HG02981 (cell line): ENCODE data around the gene POLR3A.
A peak's percentile ranks its signal among the peaks of the same experiment; 100 is the strongest.

Source experiments
- ATAC-seq: cut with Tn5 transposase; IDR thresholded peaks from one replicate; pipeline ENCODE4 v1.9.1; 2021; ENCODE audit warnings: mild to moderate bottlenecking, moderate library complexity; ENCODE audit not compliant: unreplicated experiment

POLR3A gene

DNA sequence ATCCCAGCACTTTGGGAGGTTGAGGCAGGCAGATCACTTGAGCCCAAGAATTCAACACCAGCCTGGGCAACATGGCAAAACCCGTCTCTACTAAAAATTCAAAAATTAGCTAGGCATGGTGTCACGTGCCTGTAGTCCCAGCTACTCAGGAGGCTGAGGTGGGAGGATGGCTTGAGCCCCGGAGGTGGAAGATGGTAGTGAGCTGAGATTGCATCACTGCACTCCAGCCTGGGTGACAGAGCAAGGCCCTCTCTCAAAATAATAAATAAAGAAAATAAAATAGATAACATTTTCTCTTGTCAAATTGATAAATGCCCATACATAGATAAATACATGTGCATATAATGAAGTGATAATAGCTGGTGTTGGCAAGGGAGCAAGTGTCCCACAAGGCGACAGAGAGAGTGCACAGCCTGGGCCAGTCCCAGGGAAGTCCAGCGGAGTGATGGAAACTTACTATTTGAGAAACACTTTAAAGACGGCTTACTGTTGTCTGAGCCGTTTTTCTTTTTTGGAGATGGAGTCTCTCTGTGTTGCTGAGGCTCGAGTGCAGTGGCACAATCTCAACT lies 69.3 kb downstream of the POLR3A start:
- no peak for ATAC-seq

DNA sequence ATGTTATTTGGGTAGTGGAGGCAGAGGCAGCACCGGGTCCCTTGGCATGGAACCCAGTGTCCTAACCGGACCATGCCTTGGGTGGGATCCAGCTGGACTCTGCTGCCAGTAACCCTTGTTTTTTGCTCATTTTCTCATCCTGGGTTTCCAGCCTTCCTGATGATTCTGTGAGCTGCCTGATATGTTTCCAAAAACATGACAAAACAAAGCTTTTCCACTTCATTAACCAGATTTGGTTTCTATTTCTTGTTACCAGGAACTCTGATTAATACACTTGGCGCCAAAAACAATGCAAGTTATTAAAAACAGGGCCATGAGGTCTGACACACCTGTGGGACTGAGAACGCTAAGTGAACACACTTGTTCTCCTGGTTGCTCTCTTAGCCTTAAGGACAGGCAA lies 69.9 kb downstream of the POLR3A start:
- no peak for ATAC-seq

DNA sequence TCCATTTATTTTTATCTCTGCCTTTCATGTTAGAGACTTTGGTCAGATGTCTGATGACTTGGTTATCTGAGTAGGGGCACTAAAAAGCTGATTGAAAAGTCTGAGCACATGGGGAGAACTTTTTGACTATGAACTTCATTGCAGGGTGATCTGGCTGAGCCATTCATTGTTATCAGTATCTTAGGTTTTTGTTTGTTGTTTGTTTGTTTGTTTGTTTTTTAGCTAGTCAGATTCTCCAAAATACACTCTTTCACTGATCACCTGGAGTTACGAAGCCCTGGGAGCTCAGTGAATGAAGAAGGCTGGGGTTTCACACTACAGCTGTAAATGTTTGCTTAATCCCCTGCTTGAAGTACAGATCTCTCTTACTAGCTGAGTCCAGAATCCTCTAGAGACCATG lies 74.2 kb downstream of the POLR3A start:
- ATAC-seq: no peak

DNA sequence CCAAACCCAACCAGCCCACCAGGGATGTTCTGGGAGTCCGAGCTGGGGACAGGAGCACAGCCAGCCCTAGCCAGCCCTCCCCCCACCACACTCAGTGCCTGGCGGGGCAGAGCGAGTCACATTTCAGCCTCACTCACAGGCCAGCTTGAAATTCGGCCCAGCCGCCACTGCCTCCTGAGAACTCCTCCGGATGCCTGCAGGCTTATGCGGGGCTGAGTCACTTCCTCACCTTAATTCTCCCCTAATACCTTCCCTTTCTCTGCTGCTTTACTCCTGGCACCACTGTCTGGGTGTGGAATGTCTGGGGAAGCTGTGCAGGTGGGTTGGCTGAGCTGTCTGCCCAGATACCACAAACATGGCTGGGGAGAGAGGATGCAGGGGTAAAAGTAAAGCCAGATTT lies 80.1 kb downstream of the POLR3A start:
- ATAC-seq: no peak

DNA sequence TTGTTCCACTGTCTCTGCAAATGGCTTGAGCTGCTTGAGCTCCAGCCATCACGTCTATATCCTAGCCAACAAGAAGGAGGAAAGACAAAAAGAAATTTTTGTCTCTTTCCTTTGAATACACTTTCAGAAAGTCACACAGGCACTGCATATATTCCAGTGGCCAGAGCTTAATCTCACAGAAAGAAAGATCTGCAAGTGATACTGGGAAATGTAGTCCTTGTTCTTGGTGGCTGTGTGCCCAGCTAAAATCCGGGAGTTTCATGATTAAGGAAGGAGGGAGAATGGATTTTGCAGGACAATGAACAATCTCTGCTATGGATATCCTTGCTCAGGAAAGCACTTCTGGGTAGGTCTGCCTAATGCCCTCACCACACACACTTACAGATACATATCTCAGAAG lies 83.2 kb downstream of the POLR3A start:
- ATAC-seq: no peak

DNA sequence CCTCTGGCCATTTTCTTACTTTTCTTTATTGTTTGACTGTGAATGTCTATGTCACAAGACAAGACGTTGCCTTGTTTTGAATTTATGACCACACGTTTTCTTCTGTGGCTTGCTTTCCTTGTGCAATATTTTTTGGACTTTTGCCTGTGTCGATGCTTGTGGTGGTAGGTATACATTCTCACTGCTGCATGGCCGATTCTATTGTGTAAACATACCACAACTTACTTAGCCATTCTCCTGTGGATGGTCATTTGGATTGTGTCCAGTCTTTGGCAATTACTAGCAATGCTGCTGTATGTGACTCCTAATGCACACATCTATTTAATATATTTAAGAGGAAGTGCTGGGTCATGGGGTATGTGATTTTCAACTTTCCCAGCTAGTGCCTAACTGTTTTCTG lies 84.8 kb downstream of the POLR3A start:
- no peak for ATAC-seq

DNA sequence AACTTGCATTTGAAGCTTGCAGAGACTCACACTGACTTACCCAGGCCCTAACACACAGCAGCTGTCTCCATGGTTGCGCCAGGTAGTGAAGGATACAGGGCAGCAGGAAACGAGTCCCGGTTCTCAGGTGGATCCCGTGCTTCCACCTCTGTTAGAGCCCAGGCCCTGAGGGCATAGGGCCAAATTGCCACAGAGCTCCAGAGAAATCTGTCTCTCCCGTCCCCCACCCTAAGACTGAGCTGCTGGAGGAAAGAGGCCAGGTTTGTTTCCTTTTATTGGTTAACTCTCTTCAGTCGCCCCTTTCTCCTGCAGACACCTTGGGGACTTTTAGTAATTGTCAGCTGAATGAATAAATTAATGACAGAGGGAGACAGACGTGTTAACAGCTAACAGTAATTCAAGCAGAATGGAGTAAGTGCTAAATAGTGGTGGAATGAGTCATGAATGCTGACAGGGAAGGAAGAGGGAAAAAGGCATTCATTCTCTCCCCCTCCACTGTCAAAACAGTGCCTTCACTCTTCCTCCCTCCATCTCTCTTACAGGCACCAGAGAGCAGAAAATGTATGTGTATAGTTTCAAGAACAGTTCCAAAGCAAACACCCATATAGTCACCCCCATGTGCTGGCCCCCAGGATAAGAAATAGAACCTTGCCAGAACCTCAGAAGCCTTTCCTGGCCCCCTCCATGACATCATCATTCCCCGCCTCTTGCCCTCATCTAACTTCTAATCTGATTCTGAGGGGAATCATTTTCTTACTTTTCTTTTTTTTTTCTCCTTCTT lies 86.0 kb downstream of the POLR3A start:
- no peak for ATAC-seq

DNA sequence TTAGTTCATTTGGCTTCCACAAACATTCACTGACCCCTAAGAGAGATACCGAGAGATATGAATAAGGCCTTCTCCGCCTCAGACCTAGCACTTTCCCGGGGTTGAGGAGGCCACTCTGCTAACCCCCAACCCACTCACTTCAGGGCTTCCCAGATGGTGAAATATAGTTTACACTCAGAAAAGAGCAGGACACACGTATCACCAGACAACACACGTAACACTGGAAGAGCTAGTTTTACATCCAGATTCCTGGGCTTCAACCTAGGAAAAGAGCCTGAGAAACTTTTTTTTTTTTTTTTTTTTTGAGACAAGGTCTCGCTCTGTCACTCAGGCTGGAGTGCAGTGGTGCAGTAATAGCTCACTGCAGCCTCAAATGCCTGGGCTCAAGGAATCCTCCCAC lies 87.5 kb downstream of the POLR3A start:
- ATAC-seq: no peak

DNA sequence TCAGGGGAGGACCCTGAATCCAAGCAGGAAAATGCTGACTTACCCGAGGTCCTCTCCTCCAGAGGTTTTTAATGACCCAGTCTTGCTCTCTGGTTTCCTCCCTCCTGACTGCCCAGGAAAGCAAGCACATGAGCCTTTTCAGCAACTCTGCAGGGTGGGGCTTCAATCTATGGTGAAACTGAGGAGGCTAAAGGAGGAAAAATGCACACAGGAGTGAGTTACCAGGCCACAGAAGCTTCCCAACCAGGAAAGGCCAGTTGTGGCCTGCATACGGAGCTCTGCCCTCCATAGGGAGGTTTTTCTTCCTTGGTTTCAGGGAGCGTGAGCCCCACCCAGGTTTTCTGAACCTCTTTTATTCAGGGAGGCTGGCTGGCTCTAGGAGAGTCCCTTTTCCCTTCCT lies 88.7 kb downstream of the POLR3A start:
- no peak for ATAC-seq

DNA sequence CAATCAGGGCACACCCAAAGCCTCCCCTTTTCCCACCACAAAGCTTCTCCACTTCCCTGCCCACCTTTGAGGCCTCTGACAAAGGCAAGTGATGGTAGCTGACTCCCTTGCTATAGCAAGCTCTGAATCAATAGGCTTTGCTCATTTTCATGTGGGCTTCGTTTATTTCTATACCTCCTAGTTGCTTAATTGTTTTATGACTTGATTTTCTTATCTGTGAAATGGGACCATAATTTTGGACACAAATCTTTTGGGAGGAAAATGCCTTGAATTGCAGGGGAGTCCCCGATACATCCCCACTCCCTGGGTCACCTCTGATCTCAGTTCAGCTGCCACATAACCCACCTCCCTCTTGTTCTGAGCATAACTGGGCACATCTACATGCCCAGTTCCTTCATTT lies 89.1 kb downstream of the POLR3A start:
- no peak for ATAC-seq

DNA sequence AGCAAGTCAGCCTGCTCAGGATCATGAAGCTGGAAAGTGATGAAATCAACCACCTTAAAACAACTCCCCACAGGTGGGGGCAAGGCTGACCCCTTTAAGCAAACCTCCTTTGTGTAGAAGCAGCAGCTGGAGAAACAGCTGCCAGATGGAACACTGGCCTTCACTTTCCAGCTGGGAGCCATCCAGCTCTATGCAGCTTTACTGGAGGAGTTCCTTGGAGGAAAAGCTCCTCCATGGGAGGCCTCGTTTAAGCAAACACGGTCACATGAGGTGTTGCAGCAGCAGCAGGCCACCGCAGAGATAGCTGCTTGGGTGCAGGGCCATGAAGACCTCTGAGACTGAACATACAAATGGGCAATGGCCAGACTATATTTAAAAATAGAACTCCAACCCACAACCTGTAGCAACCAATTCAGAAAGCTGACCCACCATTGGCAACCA lies 89.7 kb downstream of the POLR3A start:
- ATAC-seq: no peak

DNA sequence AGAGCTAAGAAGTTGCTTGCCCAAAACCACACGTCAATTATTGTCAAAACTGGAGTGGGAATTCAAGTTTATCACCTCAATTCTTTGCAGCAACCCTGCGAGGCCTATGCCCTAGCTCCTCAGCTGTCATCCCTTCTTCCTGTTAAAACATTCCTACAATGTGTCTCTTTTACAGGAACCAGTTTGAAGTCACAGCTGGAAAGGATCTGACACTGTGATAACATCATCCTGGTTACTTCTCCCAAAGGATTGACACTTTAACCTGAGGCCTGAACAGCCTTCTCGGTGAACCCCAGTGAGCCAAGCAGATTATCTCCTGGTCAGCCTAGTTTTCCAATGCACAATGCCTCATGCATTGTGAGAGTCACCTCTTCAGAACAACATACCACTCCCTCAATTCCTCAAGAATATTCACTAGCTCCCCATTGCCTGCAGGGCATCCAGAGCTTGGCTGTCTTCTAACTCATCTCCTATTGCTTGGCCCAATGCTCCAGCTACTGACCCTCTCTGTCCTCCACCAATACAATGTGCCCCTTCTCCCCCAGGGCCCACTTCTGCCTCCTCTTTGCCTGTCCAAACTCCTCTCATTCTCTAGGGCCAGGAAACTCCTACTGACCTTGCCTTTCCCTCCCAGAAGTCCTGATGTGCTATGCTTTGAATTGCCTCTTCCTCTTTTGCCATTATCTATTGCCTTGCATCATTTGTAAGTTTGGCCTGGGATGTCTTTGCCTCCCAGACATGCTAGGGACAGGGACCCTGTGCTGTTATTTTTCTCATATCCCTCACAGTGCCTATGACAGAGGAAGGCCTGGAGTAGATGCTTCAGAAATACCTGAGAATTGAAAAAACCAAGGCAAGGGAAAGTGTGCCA lies 92.4 kb downstream of the POLR3A start:
- ATAC-seq: no peak

DNA sequence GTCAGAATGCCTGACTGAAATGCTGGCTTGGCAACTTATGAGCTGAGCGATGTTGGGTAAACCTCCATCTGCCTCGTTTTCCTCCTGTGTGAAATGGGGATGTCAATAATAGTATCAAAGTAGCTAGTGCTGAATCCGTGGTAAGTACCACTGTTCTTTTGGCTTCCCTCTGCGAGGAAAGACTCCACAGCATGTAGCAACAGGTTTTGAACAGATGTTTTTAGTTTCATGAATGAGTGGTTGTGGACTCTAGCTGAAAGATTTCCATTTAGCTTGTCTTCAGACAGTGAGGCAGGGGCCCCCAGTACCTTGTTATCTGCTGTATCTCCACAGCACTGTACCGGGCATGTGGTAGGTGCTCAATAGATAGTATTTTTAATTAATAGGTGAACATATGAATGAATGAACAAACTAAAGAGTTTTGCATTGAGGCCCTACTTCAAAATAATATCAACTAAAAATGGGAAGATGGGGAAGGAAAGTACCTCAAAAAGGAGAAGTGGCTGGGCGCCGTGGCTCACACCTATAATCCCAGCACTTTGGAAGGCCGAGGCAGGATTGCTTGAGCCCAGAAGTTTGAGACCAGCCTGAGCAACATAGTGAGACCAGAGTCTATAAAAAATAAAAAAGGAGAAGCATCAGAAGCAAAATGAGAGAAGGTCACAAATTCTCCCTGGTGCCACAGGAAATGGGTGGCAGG lies 97.1 kb downstream of the POLR3A start:
- no peak for ATAC-seq

DNA sequence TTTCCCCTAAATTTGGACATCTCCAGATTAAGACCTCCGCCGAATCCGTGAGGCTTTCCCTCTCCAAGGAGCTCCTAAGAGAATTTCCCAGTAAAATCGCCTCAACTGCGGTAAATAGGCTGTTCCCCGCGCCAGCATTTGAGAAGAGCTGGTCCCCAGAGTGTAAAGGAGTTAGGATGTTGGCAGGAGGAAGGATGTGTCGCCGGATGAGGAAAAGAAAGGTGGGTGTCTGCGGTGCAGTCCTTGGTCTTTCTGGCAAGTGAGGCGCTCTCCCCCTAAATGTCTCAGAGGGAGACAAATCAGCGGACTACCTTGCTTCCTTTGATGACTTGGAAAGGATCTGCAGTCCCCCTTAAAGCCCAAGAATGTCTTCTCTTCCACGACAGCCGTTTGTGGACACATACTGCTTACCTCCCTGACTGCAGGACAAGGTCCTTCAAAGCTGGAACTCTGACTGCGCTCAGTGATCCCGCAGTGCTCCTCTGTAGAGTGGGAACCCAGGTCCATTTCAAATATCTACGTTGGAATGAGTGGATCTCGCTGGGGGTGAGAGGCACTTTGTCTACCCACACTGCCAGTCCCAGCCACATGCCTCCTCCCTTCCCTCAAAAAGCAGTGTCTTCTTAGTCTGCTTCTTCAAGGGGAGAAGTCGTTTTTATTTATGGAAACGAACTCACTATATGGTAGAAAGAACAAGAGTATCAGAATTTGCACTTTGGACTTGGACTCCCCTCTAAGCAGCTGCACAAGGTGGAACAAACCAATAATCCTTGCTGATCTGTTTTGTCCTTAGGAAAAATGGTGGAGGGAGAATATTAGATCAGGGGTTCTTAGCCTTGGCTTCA lies 101.7 kb downstream of the POLR3A start:
- ATAC-seq: no peak

DNA sequence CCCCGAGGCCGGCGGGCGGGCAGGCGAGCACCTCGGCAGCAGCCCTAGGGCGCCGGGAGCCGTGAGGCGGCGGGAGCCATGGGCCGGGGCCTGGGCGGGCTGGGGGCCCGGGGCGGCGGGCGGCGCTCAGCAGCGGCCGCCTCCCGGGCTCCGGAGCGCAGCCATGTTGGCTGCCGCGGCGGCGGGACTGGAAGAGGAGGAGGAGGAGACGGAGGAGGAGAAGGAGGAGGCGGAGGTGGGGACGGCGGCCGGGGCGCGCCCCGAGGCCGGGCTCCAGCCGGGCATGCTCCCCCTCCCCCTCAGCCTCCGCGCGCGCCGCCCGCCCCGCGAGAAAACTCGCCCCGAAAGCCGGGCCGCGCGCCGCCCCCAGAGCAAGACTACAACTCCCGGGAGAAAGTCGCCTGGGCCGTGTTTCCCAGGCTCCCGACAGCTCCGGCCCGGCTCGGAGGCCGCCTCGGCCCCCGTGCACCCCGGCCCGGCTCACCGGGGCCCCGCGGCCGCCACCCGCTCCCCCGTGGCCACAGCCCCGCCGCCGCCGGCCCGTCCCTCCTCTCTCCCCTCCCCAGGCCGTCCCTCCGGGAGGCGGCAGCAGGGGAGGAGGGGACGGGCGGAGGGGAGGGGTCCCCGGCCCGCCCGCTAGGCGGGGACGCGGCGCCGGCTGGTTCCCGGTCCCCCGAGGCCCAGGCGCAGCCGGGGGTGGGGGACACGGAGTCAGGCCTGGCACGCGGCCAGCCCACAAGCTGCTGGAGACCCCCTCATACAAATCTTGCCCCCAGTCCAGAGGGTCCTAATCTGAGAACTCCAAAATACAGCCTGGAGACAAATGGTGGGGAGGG lies 102.5 kb downstream of the POLR3A start, which contains the start of gene DLG5:
TSS of gene DLG5 (minus strand) at position 190 of the 836 bp plus-strand sequence. CDS start 235 bp downstream, outside the sequence.
- ATAC-seq: peak; percentile 47

DNA sequence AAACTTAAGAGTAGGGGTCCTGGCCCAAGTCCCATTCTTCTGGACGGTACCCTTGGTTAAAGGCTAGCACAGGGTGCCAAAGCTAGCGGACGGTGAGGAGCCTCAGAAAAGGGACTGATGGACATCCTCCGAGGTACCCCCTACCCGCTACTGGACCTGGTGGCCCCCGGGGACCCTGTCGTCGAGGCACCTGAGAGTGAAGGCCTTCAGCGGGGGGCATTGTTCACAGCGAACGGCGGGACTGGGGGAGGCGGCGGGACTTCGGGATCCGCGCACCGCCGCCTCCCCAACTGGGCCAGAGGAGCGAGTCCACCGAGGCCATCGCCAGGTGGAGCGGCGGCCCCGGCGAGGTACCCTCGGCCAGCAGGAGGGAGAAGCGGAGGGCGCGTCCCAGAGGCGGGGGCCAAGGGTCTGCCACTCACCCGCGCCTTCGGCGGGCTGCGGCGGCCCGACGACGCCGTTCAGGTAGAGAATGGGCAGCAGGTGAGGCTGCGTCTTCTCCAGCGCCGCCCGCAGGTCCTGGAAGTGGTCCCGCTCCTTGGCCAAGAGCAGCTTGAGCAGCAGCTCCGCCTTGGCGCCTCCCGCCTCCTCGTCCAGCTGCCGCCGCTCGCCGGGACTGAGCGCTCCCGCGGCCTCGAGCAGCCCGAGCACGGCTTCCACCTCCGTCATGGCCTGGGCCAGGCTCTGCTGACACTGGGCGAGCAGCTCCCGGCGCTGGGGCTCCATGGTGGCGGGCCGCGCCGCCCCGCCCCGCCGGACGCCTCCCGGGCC lies 103.3 kb downstream of the POLR3A start:
- ATAC-seq: peak; percentile 43

DNA sequence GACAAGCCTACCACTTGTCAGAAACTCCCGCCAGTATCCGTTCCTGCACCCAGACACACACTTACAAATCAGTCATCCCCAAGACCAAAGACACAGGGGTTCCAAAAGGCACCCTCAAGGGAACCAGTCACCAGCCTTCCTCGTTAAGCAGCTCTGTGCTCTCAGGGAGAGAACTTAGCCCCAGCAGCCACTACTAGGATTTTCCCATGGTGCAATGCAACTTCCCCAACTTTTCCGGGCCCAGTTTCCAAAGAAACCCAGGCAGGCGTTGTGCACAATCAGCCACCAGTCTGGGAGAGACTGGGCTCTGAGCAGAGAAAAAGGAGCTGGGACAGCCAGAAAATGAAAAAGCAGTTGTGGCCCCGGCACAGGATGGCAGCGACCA lies 103.9 kb downstream of the POLR3A start:
- no peak for ATAC-seq

DNA sequence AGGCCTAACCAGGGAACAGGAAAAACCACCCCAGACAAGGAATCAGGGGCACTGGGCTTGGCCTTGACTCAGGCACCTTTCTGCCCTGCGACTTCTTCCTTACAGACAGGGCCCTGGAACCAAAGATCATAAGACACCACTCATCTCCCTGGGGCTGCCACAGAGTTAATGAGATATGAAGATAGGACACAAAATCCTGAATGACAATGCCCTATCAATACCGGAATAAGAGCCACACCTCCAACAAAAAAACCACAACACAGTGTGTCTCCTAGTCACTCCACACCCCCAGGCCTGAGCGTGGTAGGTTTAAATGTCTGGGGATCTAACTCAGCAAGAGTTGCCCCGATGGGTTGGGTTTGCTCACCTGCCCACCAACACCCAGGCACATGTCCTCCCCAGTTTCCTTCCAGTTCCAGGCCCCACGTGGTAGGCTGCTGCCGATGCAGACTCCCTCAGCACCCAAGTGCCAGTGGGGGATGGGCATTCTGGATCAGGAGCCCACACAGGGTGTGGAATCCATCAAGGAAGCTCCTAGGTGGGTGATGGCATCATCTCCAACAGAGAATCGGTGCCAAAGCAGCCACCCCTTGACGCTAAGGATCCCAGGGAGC lies 106.6 kb downstream of the POLR3A start:
- no peak for ATAC-seq
